ENCODE results near the gene BCL2L15. TPM values are rescaled to one million over a fixed set of nuclear protein-coding genes. Genes with fewer than 3 reads are reported as not detected.

BCL2L15 gene
- total and polyA plus RNA-seq, 2 of the 8 experiments (the other 6 are each of a cell fraction or from before 2014, with no cell fraction given), result 0.32 to 0.36 TPM

DNA sequence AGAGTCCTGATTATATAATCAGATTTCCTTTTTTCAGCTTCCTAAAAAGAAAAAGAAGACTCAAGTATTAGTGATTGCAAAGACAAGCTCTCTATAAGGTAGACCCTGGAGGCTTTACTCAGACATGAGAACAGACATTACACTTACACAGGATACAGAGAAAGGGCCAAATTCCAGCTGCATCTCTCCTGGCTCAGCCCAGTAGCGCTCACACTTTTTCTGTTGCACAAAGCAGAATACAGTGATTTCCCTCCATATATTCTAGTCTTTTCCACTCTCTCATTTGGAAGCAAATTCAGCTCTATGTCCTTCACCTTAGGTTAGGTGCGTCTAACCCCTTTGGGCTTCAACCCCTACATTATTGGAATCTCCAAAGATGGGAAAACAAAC is 31.0 kb downstream of the BCL2L15 start (continued):
- TF ChIP-seq CTBP2 (IDR thresholded peaks at IDR 0.05; ENCODE audit: borderline replicate concordance, insufficient read depth, insufficient read length, low read length), result no peak
- TF ChIP-seq CEBPB (IDR thresholded peaks at IDR 0.05; ENCODE audit: low read depth, low read length), result no peak
